HEK293 (cell line): Measurements from ENCODE around the gene SEC24C.

Source experiments
- HOXA7 ChIP-seq: sonication (generic); formaldehyde crosslinking; IDR thresholded peaks from 2 replicates; pipeline ENCODE4 v1.8.1; 2022; ENCODE audit warnings: missing genetic modification reagents, borderline replicate concordance
- KLF1 ChIP-seq: fragments of 450-650 bp; formaldehyde crosslinking; IDR thresholded peaks from 2 replicates; pipeline ENCODE4 v1.5.1; 2016; ENCODE audit warnings: missing biosample characterization, missing genetic modification characterization
- KLF16 ChIP-seq: fragments of 450-650 bp; formaldehyde crosslinking; IDR thresholded peaks from 2 replicates; pipeline ENCODE4 v1.5.1; 2017; ENCODE audit warnings: missing biosample characterization, missing genetic modification characterization
- KLF7 ChIP-seq: fragments of 450-650 bp; formaldehyde crosslinking; IDR thresholded peaks from 2 replicates; pipeline ENCODE4 v1.5.1; 2016; ENCODE audit warnings: missing biosample characterization, missing genetic modification characterization, borderline replicate concordance
- PRDM1 ChIP-seq: fragments of 450-650 bp; formaldehyde crosslinking; IDR thresholded peaks from 2 replicates; pipeline ENCODE4; 2016; ENCODE audit warnings: missing biosample characterization, missing genetic modification characterization
- RBAK ChIP-seq: fragments of 450-650 bp; formaldehyde crosslinking; IDR thresholded peaks from 2 replicates; pipeline ENCODE4 v1.5.1; 2016; ENCODE audit warnings: missing biosample characterization, missing genetic modification characterization
- SCRT1 ChIP-seq: fragments of 450-650 bp; formaldehyde crosslinking; IDR thresholded peaks from 2 replicates; pipeline ENCODE4 v1.5.1; 2016; ENCODE audit warnings: missing biosample characterization, missing genetic modification characterization, borderline replicate concordance
- TCF7L2 ChIP-seq: IDR thresholded peaks from 2 replicates; pipeline ENCODE4 v1.6.1; 2011; ENCODE audit warnings: low read depth, mild to moderate bottlenecking, inconsistent platforms, low read length, moderate library complexity, borderline replicate concordance
- ZBTB26 ChIP-seq: fragments of 450-650 bp; formaldehyde crosslinking; optimal IDR thresholded peaks from 2 replicates; pipeline ENCODE3; 2016; ENCODE audit warnings: missing biosample characterization, mild to moderate bottlenecking, missing genetic modification characterization
- ZBTB49 ChIP-seq: fragments of 450-650 bp; formaldehyde crosslinking; IDR thresholded peaks from 2 replicates; pipeline ENCODE4 v1.5.1; 2016; ENCODE audit warnings: missing biosample characterization, missing genetic modification characterization, low read depth
- ZFHX2 ChIP-seq: fragments of 450-650 bp; formaldehyde crosslinking; conservative IDR thresholded peaks from 2 replicates; pipeline ENCODE4 v1.5.1; 2016; ENCODE audit warnings: missing biosample characterization, missing genetic modification characterization
- ZNF10 ChIP-seq: fragments of 450-650 bp; formaldehyde crosslinking; IDR thresholded peaks from 2 replicates; pipeline ENCODE4 v1.5.1; 2017; ENCODE audit warnings: missing biosample characterization, missing genetic modification characterization
- ZNF202 ChIP-seq: fragments of 450-650 bp; formaldehyde crosslinking; IDR thresholded peaks from 2 replicates; pipeline ENCODE4 v1.5.1; 2016; ENCODE audit warnings: missing biosample characterization, missing genetic modification characterization, borderline replicate concordance
- ZNF274 ChIP-seq, 2 experiments: fragments of 200-500 bp in 1 of 2; fragments of 450-650 bp in 1 of 2; sonication (Bioruptor generic) in 1 of 2; formaldehyde crosslinking in 1 of 2; IDR thresholded peaks; 2 replicates each; pipeline versions ENCODE4 v1.5.1 to v1.6.1; 2014 to 2016; ENCODE audit warnings: borderline replicate concordance in 1 of 2, inconsistent platforms in 1 of 2, low read length in 1 of 2, missing biosample characterization in 1 of 2, missing genetic modification characterization in 1 of 2
- ZNF311 ChIP-seq: fragments of 450-650 bp; formaldehyde crosslinking; IDR thresholded peaks from 2 replicates; pipeline ENCODE4 v1.5.1; 2017; ENCODE audit warnings: missing biosample characterization, missing genetic modification characterization, borderline replicate concordance
- ZNF394 ChIP-seq: fragments of 450-650 bp; formaldehyde crosslinking; IDR thresholded peaks from 2 replicates; pipeline ENCODE4 v1.5.1; 2016; ENCODE audit warnings: missing biosample characterization, missing genetic modification characterization, mild to moderate bottlenecking, moderate library complexity, borderline replicate concordance
- ZNF449 ChIP-seq: fragments of 450-650 bp; formaldehyde crosslinking; IDR thresholded peaks from 2 replicates; pipeline ENCODE4 v1.5.1; 2017; ENCODE audit warnings: missing biosample characterization, mild to moderate bottlenecking, missing genetic modification characterization, moderate library complexity
- ZNF585B ChIP-seq: fragments of 450-650 bp; formaldehyde crosslinking; IDR thresholded peaks from 2 replicates; pipeline ENCODE4 v1.5.1; 2016; ENCODE audit warnings: missing biosample characterization, missing genetic modification characterization
- ZNF670 ChIP-seq: fragments of 450-650 bp; formaldehyde crosslinking; IDR thresholded peaks from 2 replicates; pipeline ENCODE4 v1.5.1; 2016; ENCODE audit warnings: missing biosample characterization, missing genetic modification characterization, low read depth
- ZNF701 ChIP-seq: fragments of 450-650 bp; formaldehyde crosslinking; IDR thresholded peaks from 2 replicates; pipeline ENCODE4 v1.5.1; 2016; ENCODE audit warnings: missing biosample characterization, missing genetic modification characterization
- ZNF707 ChIP-seq: fragments of 450-650 bp; formaldehyde crosslinking; IDR thresholded peaks from 2 replicates; pipeline ENCODE4 v1.5.1; 2016; ENCODE audit warnings: missing biosample characterization, missing genetic modification characterization
- ZNF747 ChIP-seq: fragments of 450-650 bp; formaldehyde crosslinking; IDR thresholded peaks from 2 replicates; pipeline ENCODE4 v1.5.1; 2016; ENCODE audit warnings: missing biosample characterization, missing genetic modification characterization
- ZNF785 ChIP-seq: fragments of 450-650 bp; formaldehyde crosslinking; IDR thresholded peaks from 2 replicates; pipeline ENCODE4 v1.5.1; 2016; ENCODE audit warnings: missing biosample characterization, missing genetic modification characterization
- ZXDB ChIP-seq: fragments of 450-650 bp; formaldehyde crosslinking; IDR thresholded peaks from 2 replicates; pipeline ENCODE4 v1.5.1; 2016; ENCODE audit warnings: missing biosample characterization, missing genetic modification characterization
- TF ChIP-seq, protein P1 (sequence below): IDR thresholded peaks from 2 replicates; pipeline ENCODE4 v1.6.1; 2011; ENCODE audit warnings: mild to moderate bottlenecking, low read depth, low read length, borderline replicate concordance
- TF ChIP-seq, protein P2 (sequence below): fragments of 450-650 bp; formaldehyde crosslinking; IDR thresholded peaks from 2 replicates; pipeline ENCODE4 v1.5.1; 2017; ENCODE audit warnings: missing biosample characterization, missing genetic modification characterization
- TF ChIP-seq, protein P3 (sequence below): fragments of 450-650 bp; formaldehyde crosslinking; IDR thresholded peaks from 2 replicates; pipeline ENCODE4 v1.5.1; 2017; ENCODE audit warnings: missing biosample characterization, missing genetic modification characterization
- TF ChIP-seq, protein P4 (sequence below): fragments of 450-650 bp; formaldehyde crosslinking; IDR thresholded peaks from 2 replicates; pipeline ENCODE4 v1.5.1; 2016; ENCODE audit warnings: missing biosample characterization, missing genetic modification characterization
- TF ChIP-seq, protein P5 (sequence below): sonication (generic); formaldehyde crosslinking; IDR thresholded peaks from 2 replicates; pipeline ENCODE4 v1.8.1; 2022; ENCODE audit warnings: mild to moderate bottlenecking, moderate library complexity, missing genetic modification reagents

SEC24C gene

DNA sequence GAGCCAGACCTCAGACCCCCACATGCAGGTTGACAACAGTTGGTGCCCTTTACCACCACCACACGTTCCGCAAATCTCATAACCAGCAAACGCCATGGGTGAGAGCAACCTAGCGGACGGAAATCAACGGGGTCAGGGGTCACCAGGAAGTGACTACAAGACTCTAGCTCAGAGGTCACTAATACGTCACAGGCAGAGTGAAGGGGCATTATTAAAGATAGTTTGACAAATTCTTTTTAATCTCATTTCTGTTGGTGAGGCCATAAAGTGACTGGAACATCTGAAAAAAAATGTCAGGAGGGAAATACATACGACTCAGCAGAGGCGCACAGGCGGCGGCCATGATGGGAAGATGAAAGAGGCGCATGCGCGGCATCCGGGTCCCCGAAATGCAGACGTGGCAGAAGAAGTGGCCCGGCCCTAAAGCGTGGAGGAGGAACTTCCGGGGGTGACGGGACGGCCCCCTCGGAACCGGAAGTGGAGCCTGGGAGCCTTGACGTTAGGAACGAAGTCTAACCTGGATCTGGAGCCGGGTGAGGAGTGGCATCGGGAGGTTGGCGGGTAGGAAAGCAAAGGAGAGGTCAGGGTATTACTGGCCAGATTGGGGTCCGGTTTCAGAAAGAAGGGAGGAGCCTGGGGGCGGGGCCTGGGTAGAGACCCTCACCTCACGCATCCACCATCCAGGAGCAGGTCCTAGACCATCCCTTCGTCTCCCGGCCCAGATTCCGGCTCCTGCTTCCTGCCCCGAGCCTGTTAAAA lies at the start of gene SEC24C (continued):
- TF ChIP-seq KLF7 = no peak
- TF ChIP-seq ZNF747 (tag by site-specific recombination) = no peak
- TF ChIP-seq ZNF707 (tag by site-specific recombination) = no peak
- TF ChIP-seq HOXA7 (CRISPR knock-in tag) = no peak
- TF ChIP-seq ZFHX2 (tag by site-specific recombination) = no peak; the same call in 1 of the 2 replicates
- TF ChIP-seq ZNF202 (tag by site-specific recombination) = no peak
- TF ChIP-seq KLF1 = no peak
- no peak for TF ChIP-seq ZNF274 (IDR thresholded peaks at IDR 0.05; ENCODE audit: low read length)
- TF ChIP-seq ZNF274 (tag by site-specific recombination; IDR thresholded peaks at IDR 0.05; ENCODE audit: borderline replicate concordance) = no peak
- TF ChIP-seq, protein P1, sequence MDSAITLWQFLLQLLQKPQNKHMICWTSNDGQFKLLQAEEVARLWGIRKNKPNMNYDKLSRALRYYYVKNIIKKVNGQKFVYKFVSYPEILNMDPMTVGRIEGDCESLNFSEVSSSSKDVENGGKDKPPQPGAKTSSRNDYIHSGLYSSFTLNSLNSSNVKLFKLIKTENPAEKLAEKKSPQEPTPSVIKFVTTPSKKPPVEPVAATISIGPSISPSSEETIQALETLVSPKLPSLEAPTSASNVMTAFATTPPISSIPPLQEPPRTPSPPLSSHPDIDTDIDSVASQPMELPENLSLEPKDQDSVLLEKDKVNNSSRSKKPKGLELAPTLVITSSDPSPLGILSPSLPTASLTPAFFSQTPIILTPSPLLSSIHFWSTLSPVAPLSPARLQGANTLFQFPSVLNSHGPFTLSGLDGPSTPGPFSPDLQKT = no peak; the same call in 1 of the 2 replicates
- TF ChIP-seq ZNF10 = no peak
- no peak for TF ChIP-seq ZNF311 (tag by site-specific recombination)
- TF ChIP-seq, protein P2, sequence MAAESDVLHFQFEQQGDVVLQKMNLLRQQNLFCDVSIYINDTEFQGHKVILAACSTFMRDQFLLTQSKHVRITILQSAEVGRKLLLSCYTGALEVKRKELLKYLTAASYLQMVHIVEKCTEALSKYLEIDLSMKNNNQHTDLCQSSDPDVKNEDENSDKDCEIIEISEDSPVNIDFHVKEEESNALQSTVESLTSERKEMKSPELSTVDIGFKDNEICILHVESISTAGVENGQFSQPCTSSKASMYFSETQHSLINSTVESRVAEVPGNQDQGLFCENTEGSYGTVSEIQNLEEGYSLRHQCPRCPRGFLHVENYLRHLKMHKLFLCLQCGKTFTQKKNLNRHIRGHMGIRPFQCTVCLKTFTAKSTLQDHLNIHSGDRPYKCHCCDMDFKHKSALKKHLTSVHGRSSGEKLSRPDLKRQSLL (tag by site-specific recombination) = no peak; the same call in none of the 2 replicates
- TF ChIP-seq ZNF670 (tag by site-specific recombination) = no peak
- TF ChIP-seq ZNF701 (tag by site-specific recombination) = no peak
- no peak for TF ChIP-seq ZBTB49 (tag by site-specific recombination)
- TF ChIP-seq, protein P3, sequence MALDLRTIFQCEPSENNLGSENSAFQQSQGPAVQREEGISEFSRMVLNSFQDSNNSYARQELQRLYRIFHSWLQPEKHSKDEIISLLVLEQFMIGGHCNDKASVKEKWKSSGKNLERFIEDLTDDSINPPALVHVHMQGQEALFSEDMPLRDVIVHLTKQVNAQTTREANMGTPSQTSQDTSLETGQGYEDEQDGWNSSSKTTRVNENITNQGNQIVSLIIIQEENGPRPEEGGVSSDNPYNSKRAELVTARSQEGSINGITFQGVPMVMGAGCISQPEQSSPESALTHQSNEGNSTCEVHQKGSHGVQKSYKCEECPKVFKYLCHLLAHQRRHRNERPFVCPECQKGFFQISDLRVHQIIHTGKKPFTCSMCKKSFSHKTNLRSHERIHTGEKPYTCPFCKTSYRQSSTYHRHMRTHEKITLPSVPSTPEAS (tag by site-specific recombination) = peak; percentile 29; the same call in 1 of the 2 replicates
- TF ChIP-seq, protein P4, sequence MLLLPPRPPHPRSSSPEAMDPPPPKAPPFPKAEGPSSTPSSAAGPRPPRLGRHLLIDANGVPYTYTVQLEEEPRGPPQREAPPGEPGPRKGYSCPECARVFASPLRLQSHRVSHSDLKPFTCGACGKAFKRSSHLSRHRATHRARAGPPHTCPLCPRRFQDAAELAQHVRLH = peak; percentile 75
- TF ChIP-seq ZBTB26 = peak; percentile 28
- TF ChIP-seq ZXDB (tag by site-specific recombination) = peak; percentile 97
- no peak for TF ChIP-seq TCF7L2
- TF ChIP-seq, protein P5, sequence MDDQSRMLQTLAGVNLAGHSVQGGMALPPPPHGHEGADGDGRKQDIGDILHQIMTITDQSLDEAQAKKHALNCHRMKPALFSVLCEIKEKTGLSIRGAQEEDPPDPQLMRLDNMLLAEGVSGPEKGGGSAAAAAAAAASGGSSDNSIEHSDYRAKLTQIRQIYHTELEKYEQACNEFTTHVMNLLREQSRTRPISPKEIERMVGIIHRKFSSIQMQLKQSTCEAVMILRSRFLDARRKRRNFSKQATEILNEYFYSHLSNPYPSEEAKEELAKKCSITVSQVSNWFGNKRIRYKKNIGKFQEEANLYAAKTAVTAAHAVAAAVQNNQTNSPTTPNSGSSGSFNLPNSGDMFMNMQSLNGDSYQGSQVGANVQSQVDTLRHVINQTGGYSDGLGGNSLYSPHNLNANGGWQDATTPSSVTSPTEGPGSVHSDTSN (CRISPR knock-in tag) = no peak
- TF ChIP-seq KLF16 (tag by site-specific recombination) = peak; percentile 68
- no peak for TF ChIP-seq ZNF449 (tag by site-specific recombination)
- no peak for TF ChIP-seq PRDM1 (tag by site-specific recombination)
- TF ChIP-seq SCRT1 = no peak
- TF ChIP-seq ZNF394 (tag by site-specific recombination) = peak; percentile 72; the same call in 1 of the 2 replicates
- TF ChIP-seq ZNF785 (tag by site-specific recombination) = no peak
- TF ChIP-seq RBAK = no peak
- TF ChIP-seq ZNF585B = no peak
